EL (cell line): Measurements from ENCODE around the gene KCTD2.
"Not testable (repeated sequence)": the region's sequence is repeated elsewhere in the genome, so short reads cannot be mapped to it uniquely, and the experiment has no call there.

ENCODE experiments used
- DNase-seq: peaks from one replicate; pipeline ENCODE4 v3.0.0-alpha.2; 2016

KCTD2 gene, protein sequence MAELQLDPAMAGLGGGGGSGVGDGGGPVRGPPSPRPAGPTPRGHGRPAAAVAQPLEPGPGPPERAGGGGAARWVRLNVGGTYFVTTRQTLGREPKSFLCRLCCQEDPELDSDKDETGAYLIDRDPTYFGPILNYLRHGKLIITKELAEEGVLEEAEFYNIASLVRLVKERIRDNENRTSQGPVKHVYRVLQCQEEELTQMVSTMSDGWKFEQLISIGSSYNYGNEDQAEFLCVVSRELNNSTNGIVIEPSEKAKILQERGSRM

DNA sequence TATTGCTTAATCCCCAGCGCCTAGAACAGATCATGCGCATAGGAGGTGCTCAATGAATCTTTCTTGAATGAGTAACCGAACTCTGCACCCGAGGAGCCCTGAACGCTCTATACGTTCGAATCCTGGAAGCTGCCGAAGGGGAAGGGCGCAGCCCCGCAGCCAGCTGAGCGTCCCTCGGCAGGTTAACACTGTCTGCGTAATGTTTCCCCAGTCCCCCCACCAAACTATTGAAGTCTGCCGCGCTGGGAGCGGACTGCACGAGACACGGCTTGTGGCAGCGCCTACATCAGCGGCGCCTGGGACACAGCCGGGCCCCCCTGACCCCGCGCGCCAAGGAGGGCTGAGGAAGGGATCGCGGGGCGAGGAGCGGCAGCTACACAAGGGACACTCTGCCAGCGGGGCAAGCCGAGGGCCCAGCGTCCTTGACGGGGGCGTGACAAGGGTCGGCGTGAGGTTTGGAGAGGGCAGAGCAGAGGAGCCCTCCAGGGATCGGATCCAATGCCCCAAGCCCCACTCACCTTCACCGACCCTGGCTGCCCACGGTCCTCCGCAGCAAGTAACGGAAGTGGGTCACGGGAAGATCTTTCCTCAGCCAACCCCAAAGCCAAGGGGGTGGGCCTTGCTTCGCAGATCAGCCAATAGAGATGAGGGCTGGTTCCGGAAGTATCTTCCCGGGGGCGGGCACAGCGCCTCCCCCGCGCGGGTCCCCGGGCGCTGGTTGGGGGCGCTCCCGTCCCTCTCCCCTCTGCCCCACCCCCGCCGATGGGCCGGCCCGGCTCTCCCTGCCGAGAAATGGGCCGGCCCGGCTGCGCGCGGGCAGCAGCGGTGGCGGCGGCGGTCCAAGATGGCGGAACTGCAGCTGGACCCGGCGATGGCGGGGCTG lies at the start of gene KCTD2, which contains the start of gene ATP5PD:
KCTD2 (plus strand) TSS at position 819 of the 883 bp plus-strand sequence; CDS start at position 845, 26 bp downstream.
ATP5PD (minus strand) TSS at position 563 of the 883 bp plus-strand sequence. CDS start 4,319 bp downstream, outside the sequence.
- DNase-seq = peak; percentile 98

DNA sequence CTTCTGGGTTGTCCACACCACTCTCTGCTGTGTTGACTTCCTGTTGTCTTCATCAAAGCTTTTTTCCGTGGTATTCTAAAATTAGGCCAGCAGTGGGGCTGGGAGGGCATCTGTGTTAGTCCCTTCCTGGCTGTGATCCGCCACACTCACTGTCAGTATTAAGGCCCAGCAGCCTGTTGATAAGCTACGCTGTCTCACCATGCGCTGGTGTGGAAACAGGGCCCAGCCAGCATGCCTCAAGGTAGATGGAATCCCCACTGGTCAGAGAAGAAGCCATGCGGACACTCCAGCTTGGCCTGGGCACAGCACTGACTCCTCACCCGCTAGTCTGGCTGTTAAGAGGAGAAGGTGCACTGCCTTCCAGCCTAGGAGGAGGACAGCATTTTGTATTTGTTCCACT lies 48.2 kb upstream of the KCTD2 start:
- DNase-seq = no peak

DNA sequence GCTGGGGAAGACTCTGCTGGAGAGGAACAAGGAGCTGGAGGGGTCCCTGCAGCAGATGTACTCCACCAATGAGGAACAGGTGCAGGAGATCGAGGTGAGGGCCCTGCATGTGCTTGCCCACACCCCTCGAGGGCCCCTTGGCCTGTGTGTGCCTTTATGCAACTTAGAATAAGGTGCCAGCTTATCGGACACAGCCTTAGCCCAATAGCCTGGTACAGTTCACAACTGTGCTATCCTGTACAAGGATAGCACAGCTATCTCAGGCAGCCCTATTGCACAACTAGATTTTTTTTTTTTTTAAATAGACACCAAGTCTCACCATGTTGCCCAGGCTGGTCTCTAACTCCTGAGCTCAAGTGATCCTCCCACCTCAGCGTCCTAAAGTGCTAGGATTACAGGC lies 47.5 kb upstream of the KCTD2 start:
- DNase-seq = no peak

DNA sequence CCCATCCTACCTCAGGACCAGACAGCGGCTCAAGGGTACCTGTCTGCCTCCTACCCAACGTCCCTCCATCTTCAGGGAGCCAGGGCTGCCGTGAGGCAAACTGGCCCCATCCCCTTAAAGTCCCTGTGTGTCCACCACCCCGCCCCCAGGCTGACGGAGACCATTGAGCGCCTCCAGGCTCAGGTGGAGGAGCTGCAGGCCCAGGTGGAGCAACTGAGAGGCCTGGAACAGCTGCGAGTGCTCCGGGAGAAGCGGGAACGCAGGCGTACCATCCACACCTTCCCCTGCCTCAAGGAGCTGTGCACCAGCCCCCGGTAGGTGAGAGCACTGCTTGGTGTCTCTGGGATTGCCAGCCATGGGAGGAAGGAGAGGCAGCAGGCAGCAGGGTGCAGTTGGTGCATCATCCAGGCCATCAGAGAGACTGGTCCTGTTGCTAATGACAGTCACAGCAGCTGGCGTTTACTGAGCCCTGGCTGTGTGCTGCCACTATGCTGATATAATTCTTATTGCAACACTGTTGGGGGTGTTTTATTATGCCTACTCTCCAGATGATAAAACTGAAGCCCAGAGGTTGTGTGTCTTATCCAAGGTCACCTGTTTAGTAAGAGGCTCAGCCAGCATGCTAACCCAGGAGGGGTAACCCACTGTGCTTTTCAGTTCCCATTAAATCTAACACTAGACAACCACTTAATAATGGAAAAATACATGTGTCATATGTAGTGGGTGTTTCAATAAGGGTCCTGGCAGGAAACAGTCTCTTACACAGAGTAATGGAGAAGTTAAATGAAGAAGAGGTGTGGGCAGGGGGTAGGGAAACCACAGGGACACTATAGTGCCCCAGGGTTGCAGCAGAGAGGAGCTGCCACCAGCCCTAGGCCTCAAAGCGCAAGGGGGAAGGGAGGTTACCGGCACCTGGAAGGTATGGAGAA lies 44.8 kb upstream of the KCTD2 start:
- DNase-seq = no peak

DNA sequence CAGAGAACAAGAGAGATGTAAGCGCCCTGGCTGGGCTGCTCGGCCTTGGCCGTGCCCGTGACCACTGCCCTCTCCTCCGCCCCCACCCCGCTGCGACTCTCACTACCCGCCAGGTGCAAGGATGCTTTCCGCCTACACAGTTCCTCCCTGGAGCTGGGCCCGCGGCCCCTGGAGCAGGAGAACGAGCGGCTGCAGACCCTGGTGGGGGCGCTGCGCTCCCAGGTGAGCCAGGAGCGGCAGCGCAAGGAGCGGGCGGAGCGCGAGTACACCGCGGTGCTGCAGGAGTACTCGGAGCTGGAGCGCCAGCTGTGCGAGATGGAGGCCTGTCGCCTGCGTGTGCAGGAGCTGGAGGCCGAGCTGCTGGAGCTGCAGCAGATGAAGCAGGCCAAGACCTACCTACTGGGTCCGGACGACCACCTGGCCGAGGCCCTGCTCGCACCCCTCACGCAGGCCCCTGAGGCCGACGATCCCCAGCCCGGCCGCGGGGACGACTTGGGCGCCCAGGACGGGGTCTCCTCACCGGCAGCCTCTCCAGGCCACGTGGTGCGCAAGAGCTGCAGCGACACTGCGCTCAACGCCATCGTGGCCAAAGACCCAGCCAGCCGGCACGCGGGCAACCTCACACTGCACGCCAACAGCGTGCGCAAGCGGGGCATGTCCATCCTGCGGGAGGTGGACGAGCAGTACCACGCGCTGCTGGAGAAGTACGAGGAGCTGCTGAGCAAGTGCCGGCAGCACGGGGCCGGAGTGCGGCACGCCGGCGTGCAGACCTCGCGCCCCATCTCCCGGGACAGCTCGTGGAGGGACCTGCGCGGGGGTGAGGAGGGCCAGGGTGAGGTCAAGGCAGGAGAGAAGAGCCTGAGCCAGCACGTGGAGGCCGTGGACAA lies 43.7 kb upstream of the KCTD2 start:
- DNase-seq = no peak

DNA sequence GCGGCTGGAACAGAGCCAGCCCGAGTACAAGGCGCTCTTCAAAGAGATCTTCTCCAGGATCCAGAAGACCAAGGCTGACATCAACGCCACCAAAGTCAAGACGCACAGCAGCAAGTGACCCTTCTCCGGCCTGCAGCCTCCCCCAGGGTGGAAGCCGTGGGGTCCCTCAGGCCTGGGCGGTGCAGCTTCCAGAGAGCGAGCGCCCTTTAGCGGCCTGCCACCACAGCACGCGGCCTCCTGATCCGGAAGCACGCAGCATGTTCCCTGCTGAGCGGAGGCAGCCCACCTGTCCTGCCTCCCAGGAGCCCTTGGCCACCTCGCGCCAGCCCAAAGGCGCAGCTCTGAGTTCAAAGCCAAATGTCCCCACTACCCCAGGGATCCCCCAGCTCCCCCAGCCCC lies 43.1 kb upstream of the KCTD2 start:
- no peak for DNase-seq

DNA sequence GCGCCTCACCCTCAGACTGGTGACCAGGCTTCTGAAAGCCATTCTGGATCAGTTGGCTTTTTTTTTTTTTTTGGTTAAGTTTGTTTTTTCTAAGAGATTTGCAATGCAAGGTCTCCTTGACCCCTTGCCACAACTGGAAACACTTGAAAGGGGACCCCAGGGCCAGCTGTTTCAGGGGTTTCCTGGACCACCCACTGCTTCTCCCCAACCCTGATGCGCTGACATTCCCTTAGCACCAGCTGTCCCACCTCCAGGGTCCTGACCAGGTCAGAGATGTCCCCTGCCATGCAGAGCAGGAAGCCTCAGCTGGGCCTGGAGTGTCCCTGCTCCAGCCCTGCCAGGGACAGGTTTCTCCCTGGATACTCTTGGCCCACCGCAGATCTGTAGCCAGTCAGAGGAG lies 42.7 kb upstream of the KCTD2 start:
- no peak for DNase-seq

DNA sequence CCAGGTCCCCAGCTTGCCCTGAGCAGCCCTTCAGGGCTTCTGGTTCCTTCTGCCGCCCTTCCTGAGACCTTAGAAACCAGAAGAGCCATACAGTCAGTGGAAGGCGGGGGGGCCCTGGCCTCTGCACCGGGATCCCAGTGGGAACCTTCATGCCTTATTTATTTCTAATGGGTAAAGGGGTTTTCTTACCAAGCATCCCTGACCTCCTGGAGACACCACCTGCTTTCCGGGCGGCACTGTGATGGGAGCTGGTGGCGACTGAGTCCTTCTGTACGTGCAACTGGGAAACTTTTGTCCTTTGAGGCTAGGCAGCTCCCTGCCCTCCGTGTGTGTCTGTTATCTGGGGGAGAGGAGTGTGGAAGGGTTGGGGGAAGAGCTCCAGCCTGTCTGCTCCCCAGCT lies 41.7 kb upstream of the KCTD2 start:
- DNase-seq = no peak

DNA sequence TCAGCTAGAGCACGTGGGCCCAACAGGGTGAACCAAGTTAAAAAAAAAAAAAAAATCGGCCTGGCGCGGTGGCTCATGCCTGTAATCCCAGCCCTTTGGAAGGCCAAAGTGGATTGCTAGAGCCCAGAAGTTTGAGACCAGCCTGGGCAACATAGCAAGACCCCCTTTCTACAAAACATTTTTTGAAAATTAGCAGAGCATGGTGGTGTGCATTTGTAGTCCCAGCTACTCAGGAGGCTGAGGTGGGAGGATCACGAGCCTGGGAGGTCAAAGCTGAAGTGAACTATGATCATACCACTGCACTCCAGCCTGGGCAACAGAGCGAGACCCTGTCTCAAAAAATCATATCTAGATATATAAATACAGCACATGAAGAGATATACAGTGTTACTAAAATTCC lies 40.9 kb upstream of the KCTD2 start:
- not testable (repeated sequence) for DNase-seq

DNA sequence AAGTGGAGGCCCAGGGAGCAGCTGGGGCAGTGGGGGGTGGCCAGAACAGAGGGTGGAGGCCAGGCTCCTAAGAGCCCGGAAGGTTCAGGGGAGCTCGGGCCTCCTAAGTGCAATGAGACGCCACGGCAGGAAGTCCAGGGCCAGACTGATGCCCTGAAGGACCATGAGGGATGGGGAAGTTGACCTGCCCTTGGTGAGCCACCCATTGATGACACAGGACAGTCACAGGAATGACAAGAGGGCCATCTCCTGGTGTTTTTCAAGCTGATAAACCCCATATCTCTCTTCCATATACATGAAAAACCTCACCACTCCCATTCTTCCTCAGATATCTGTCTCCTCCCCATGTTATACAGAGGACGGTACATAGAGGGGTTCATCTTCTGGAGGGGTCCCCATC lies 40.4 kb upstream of the KCTD2 start:
- no peak for DNase-seq

DNA sequence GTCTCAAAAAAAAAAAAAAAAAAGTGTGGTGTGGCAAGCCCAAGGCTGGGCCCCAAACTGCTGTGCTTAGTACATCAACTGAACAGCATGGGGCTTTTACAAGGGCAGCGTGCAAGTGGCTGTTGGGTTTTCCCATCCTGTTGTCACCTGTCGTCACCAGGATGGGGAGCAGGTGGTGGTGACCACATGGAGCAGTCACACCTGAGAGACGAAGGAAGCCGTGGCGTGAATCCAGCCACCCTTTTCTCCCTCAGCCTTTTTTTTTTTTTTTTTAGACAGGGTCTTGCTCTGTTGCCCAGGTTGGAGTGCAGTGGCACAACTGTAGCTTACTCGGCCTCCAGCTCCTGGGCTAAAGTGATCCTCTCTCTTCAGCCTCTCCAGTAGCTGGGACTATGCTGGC lies 38.7 kb upstream of the KCTD2 start:
- no peak for DNase-seq

DNA sequence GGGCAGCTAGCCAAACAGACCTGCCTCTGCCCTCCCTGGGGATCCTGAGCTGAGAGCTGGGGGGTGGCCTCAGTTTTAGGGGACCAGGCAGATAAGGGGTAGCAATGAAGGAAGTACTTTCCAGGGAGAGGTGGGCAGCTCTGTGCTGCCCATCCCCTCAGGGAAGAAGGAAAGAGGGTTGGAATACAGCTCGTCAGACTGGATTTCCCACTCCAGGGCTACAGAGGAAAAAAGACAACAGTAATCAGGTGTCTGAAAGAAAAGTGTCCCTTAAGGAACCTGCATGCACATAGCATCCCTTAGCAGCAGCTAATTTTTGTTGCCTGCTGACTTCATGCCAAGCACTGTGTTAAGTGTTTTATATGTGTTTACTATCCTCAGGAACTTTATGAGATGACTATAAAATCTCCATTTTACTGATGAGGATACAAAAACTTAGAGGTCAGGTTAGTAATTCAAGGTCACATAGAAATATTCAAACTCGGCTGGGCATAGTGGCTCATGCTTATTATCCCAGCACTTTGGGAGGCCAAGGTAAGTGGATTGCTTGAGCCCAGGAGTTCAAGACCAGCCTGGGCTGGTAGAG lies 37.8 kb upstream of the KCTD2 start:
- DNase-seq = peak; percentile 12

DNA sequence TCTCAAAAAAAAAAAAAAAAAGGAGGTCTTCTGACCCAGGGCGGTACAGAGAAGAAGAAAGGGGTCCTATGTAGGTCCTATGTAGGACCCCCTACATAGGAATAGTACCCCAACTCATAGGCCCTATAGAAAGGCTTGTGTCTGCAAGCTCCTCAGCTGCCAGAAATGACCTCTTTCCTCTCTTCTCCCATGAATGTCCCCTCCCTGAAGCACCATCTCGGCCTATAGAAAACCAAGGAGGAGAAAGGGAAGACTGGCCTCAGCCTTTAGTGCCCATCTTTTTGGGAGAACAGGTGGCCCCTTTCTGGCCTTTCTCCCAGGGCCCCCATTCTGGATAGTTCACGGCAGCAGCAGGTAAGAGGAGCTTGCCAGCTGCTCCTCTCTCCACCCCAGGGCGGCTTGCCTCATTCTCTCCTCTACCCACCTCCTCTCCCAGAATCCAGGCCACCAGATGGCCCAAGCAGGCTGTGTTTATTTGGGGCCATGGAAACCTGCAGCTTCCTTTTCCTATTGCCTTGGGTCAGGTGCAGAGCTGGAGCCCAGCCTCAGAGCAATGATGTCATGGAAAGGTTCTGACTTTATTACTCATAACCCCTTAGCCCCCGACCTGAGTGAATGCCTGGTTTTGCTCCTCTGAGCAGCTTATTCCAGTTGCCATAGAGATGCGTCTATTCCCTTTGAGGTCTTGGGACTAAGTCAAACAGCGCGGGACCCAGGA lies 36.2 kb upstream of the KCTD2 start:
- peak; percentile 39 for DNase-seq

DNA sequence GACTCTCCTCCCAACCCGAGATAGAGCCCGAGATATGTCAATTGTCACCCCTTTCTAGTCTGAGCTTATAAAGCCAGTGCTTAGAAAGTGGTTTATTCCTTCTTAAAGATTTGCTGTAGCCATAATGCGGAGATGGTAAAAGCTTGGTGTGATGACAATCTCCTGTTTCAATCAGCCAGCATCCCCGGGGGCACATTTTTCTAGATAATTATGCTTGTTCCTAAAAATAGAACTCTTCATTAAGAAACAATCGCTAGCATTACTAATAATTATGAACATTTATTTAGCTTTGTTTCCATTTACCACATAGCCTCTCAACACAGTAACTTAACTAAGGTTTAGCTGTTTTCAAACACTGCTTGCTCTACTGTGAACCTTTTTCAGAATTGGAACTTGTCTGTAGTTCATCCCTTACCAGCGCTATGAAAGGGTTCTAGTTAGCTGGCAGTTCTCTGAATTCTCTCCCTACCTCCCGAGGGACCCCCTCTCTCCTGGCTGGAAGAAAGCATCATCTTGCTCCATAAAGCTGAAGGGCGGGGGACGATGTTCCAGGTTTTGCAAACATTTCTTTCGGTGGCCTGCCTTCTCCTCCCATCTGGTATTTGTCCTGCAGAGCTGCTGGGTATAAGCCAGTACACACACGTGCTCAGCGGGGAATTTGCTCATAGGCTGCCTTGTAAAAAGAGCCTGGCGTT lies 35.5 kb upstream of the KCTD2 start:
- peak; percentile 67 for DNase-seq

DNA sequence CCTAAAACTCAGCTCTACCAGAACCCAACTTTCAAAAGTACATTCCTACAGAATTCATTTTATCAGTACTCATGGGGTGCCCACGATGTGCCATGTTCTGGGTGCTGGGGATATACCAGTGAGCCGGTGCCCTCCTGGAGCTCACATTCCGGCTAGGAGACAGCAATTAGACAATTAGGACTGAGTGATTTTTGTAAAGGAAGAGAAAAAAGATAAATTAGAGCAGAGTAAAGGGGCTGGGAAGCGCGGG lies 35.0 kb upstream of the KCTD2 start:
- no peak for DNase-seq

DNA sequence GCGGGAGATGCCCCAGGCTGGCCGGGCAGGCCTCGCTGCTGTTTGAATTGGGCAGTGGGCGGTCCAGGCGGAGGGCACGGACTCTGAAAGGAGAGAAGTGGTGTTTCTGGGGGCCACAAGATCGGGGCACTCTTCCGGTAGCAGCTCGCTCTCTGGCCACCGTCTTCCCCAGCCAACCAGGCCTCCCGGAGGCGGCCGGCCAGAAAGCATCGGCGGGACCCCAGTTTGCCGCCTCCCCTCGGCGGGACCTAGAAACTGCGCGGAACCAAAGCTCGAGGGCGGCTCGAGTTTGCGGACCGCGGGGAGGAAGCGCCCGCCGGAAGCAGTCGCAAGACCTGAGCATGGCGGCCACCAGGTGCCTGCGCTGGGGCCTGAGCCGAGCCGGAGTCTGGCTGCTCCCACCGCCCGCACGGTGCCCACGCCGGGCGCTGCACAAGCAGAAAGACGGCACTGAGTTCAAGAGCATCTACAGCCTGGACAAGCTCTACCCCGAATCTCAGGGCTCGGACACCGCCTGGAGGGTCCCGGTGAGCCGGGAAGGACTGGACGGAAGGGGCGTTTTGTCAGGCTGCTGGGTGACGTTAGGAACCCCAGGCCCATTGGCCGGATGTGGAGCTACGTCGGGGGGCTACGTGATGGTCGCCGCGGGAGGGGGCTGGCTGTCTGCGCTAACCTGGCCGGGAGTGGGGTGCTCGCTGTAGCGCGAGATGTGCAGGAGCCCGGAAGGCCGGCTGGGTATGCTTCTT lies 34.5 kb upstream of the KCTD2 start, which contains the start of gene MRPL58:
MRPL58 (plus strand) TSS at position 325 of the 746 bp plus-strand sequence; CDS start at position 342, 17 bp downstream.
- DNase-seq = peak; percentile 92

DNA sequence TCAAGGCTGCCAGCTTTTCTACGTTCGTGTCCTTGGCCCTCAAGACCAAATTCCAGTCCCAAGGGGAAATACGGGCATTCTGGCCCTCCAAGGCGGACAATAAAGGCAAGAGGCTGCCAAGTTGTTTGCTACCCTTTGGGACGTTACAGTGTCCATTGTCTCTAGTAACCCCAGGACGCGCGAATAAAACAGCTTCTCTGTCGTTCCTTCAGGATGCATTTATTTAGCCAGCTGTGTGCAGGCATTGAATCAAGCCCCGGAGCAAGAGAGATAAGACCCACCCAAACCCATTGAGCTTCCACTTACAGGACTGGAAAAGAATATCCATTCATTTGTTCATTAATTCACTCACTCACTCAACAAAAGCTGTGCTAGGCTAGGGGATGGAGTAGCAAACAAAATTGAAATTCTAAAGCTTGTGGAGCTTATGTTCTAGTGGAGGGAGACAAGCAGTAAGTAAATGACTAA lies 33.9 kb upstream of the KCTD2 start:
- no peak for DNase-seq

DNA sequence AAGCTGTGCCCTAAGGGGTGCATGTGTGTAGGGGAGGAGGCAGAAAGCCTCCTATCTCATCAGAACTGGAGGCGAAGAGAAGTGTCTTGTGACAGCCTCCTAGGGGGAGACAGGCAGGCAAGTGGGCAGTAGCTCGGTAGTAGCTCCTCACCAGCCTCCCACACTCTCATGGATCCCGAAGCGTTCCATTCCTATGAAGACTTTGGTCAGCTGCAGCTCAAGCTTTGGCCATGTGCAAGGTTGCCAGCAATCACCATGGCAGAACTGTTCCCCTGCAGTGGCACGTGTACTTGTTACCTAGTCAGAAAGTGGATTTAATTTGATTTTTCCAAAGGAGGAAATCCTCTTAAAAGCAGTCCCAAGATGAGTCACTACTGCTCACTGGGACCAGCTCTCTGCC lies 27.9 kb upstream of the KCTD2 start:
- no peak for DNase-seq

DNA sequence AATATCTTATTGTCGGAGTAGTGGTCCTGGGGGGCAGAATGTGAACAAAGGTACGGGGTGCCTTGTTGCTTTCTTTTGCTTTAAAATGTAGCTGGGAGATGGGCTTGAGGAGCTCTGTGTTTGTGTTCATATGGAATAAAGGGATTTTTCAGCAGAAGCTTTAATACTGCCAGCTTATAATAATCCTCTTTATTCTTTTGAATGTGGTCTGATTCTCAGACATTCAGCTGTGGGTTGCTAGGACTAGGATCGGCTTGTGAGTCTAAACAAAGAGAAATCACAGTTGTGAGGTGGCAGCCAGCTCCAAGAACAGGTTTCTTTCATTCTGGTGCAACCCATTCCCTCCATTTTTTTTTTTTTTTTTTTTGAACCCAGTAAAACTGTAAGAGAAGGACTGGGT lies 27.3 kb upstream of the KCTD2 start:
- no peak for DNase-seq
